HG03066 (cell line): ENCODE results near the gene GAB1.
A peak's percentile ranks its signal among the peaks of the same experiment; 100 is the strongest.

Source experiments
- ATAC-seq: cut with Tn5 transposase; IDR thresholded peaks from one replicate; pipeline ENCODE4 v1.9.1; 2021; ENCODE audit warnings: low read depth; ENCODE audit not compliant: unreplicated experiment

The GAB1 gene

DNA sequence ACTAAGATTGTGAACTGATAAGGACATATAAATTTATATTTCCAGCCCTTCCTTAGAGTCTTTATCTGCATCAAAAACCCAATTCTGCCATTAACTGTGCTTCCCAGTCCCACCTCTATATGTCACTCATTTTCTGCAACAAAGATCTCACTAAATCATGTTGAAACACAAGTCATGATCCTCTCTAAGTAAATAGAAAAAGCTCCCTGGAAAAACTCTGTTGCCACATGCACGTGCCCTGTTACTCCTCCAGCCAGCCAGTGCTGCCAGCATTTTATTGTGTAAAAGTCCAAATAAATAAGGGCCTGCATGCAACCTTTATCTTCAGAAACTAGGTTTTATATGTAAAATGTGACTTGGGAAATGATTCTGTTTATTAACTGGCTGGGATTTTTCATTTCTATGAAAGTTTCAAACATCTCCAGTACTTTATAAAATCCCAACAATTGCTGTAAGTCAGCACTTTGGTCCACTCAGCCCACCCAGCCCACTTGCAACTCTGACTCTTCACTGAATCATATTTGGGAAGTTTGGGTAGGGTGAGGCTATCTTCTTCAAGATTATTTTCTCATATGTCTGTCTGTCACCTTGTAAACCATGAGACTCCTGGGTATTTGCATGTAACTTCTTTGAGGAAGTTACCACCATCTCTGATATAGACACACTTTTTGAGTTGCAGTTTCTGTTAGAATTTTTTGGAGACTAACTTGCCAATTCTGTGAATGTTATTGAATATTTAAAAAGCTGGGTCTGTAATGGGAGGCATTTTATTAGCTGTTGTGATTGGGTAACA is 136.9 kb downstream of the GAB1 start:
- ATAC-seq = peak; percentile 71

DNA sequence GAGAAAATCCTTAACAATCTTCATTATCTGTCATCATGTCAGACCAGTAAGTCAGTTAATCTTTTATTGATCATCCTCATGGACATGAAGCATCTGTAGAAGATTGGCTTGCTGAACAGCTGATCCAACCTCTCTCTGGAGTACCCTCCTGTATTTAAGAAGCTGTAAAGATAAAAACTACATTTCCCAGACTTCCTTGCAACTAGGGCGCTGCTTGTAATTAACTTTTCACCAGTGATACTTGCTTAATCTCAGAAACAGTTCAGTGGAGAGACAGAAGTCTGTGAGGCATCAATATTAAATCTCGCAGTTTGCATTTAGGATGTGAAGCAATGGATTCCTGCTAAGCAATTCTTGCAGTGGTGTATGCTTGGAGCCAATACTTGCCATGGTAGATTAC is 140.8 kb downstream of the GAB1 start:
- ATAC-seq = no peak

DNA sequence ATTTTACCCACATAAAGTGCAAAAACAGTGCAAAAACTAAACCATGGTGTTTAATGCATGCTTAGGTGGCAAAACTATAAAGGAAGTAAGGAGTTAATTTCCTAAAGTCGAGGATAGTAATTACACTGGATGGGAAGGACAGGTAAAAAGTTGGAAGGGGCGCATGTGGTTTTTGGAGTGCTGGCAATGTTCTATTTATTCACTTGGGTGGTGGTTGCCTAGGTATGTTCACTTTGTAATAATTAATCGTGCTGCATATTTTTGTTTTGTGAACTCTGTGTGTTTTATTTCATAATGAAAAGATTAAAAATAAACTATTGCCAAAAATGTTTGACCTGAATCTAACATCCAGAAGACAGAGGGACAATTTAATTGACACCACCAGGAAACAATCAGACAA is 144.7 kb downstream of the GAB1 start:
- ATAC-seq = no peak

DNA sequence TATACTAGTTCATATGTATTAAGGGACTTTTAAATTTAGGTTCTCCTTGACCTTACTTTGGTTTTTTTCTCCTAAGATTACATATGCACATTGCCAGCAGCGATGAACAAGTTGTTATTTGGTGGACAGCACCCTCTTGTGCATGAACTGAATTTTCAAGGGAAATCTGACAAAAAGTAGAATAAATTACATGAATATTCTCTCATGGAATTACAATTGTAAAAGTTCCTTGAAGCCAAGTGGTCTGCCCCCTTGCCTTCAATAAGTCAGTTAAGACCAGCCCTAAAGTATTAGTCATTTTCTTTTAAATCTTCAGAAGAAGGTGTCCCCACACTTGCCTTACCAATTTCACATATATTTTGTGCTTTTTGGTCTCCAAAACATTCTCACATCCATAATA is 146.2 kb downstream of the GAB1 start:
- ATAC-seq = peak; percentile 67

DNA sequence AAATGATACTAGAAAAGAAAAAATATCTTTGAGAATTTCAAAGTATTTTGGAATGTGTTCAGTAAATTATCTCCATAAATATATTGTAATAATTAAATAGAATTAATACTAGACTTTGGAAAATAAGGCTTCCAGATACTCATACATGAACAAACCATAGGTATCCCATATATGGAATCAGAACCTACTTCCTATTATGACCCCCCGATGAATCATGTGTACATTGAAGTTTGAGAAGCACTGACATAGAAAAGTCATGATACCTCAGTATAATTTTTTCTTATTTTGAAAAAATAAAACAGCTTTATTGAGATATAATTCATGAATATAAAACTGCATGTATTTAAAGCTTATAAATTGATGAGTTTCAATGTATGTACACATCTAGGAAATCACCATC is 149.6 kb downstream of the GAB1 start:
- no peak for ATAC-seq

DNA sequence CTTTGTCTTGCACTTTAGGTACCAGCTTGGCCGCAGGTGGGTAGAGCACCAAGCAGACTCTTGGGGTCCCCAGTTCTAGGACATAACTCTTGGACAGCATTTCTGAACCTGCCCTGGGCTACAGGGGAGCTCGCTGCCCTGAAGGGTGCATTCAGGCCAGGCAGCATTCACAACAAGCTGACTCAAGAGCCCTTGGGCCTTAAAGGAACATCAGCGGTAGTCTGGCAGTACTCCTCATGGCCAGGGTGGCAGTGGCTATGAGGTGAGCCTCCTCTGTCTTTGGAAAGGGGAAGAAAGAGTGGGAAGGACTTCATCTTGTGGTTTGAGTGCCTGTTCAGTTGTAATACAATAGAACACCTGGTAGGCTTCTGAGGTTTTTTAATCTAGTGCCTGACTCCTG is 152.0 kb downstream of the GAB1 start:
- ATAC-seq = no peak

DNA sequence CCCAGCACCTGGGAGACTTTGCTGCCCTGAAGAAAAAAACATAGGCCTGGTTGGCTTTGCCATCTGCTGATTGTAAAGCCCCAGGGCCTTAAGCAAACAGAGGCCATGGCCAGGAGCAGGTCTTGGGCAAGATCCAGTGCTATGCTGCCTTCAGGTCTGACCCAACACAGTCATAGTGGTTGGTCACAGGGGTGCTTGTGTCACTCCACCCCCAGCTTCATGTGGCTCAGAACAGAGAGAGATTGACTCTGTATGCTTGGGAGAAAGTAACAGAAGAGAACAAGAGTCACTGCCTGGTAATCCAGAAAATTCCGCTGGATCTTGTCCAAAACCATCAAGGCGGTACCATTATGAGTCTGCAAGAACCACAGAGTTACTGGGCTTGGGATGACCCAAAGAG is 152.4 kb downstream of the GAB1 start:
- ATAC-seq = no peak

DNA sequence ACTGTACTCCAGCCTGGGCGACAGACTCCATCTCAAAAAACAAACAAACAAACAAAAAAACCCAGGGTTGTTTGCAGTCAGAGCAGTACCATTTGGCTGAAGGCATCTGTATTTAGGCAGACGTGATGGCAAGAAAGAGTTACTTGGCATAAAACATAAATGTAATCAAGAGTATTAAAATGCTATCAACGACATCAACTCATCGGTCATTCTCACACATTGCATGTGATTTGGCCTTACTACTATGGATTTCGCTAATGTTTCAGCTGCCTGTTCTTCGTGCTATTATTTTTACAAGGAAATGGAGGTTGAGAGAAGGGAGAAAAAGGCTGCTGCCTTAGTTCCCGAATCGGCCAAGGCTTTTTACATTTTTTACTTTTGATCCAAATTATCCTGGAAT is 161.3 kb downstream of the GAB1 start:
- no peak for ATAC-seq

DNA sequence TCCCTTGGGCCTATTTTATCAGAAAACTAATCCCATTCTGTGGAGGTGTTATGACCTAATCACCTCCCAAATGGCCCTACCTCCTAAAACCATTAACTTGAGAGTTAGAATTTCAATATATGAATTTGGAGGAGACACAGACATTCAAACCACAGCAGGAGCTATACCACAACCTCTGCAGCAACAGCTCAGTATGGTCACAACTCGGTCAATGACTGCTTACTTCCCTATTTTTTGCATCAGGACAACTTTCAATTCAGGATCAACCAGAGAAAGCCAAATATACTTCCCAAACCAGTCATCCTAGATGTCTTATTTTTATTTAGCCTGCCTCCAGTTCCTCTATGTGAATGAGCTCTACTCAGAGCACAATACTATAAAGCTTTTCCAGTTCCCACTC is 165.6 kb downstream of the GAB1 start:
- ATAC-seq = no peak

DNA sequence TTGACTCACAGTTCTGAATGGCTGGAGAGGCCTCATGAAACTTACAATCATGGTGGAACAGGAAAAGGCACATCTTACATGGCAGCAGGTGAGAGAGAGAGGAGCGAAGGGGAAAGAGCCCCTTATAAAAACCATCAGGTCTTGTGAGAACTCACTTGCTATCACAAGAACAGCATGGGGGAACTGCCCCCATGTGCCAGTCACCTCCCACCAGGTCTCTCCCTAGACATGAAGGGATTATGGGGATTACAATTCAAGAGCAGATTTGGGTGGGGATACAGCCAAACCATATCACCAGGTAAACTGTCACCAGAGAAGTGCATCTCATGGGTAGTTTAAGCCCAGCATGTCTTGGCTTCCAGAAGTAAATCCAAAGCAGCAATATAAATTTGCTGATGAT is 169.4 kb downstream of the GAB1 start:
- no peak for ATAC-seq

DNA sequence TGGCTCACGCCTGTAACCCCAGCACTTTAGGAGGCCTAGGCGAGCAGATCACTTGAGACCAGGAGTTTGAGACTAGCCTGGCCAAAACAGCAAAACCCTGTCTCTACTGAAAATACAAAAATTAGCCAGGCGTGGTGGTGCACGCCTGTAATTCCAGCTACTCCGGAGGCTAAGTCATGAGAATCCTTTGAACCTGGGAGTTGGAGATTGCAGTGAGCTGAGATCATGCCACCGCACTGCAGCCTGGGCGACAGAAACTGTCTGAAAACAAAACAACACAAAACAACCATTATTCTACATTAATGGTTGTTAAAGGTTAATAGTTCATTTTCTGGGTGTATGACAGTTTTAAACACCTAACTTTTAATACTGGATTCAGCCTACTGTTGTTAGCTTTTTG is 175.2 kb downstream of the GAB1 start:
- ATAC-seq = no peak

DNA sequence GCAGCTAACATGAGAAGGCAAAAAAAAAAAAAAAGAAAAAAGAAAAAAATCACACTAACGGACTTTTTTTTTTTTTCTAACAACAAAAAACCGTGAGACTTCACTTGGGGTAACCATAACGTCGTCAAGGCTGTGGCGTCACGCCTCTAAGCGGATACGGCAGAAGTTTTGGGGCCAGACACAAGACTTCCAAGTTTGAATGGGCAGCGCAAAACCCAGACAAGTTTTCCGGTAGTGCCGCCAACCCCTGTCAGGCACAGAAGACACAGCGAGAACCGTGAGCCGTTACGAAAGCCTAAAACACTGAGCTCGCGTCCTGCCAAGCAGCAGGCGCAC is 176.3 kb downstream of the GAB1 start:
- ATAC-seq = peak; percentile 30

DNA sequence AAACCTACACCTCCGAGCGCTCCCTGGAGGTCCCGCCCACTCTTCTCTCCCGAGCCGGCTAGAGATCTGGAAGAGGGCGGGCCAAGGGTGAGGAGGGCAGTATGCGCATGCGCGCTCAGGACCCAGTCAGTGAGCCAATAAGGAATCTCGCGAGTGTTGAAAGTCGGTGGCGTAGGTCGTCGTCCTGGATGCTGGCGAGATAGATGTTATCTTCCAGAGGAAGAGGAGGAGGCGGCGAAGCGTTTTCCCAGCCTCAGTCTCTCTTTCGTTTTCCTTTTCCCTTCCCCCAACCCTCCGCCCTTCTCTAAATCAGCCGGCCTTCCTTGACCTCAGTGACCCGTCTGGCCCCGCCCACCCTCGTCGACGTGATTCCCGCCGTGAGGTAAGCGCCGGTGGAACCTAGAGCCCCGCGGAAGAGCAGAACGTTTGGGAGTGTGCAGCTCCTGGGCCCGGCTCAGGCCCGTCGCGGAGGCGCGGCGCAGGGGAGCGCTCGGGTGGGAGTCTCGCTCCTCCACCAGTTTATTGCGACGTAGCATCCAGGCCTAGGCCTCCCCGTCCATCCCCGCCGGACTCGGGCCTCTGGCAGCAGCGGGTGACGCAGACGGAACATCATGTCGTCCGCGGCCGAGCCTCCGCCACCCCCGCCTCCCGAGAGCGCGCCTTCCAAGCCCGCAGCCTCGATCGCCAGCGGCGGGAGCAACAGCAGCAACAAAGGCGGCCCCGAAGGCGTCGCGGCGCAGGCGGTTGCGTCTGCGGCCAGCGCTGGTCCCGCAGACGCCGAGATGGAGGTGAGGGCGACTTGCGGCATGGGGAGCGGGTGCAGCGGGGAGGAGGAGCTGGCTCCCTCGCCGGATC is 176.9 kb downstream of the GAB1 start, which contains the start of gene SMARCA5:
SMARCA5 (plus strand) TSS at position 389 of the 855 bp plus-strand sequence; CDS start at position 612, 223 bp downstream.
- peak; percentile 81 for ATAC-seq

DNA sequence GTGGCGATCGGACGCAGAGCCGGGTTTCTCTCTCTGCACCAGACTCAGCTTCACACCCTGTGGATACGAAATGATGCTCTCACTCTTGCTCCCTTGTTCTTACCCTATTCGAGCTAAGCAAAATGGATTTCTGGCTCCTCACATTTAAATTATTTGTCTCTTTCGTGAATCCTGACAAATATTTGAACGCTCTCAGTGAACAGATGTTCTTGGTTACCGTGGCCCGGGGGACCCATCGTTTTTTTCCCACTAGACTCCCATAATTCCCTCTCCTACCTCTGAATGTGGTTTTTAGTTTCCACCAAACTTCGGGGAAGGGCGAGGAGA is 177.5 kb downstream of the GAB1 start:
- no peak for ATAC-seq

DNA sequence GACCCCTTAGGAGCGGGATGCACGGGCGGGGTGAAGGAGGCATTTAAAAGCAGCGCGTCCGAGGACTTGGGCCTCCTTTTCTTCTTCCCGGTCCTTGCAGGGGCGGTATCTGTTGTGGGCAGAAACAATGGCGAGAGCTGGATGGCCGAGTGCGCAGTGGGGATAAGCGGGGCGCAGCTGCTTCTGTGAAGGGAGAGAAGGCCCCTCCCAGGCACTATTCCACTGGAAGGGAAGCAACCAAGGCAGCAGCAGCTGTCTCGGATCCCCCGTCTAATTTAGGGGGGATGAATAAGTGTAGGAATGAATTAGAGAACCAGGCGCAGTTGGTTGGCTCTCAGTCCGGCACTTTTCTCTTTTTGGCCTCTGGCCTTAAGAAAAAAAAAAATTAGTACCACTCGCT is 177.8 kb downstream of the GAB1 start:
- no peak for ATAC-seq

DNA sequence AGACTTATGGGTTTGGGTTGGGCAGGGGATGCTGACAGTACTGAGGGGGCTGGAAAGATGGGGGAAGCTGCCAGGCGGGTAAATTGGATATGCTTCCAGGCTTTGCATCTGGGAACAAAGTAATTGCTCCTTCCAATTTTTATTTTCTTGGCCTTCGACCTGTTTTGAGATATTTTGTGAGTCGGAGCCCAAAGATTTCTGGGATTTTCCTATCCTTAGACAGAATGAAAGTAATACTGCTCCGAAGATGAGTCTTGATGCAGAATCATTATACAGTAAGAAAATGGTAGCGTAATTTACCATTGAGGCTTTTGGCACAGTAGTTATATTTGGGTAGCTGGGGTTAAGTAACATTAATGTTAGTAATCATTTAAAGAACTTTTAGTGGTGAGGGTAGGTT is 178.2 kb downstream of the GAB1 start:
- no peak for ATAC-seq

DNA sequence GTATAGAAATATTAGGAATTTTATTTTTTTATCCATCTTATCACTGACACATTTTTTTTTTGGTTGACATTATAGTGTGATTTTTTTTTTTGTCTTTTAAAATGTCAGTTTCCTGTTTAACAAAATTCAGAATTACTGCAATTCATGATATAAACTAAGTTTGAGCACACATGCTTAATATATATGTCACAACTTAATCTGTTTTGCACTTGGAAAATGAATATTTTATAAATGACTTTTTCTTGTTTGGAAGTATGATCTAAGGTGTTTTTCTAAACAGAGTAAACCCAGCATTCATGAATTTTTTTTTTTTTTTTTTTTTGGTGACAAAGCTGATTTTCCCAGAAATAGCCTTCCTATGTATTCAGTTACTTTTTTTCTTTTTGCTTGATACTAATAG is 179.2 kb downstream of the GAB1 start:
- no peak for ATAC-seq

DNA sequence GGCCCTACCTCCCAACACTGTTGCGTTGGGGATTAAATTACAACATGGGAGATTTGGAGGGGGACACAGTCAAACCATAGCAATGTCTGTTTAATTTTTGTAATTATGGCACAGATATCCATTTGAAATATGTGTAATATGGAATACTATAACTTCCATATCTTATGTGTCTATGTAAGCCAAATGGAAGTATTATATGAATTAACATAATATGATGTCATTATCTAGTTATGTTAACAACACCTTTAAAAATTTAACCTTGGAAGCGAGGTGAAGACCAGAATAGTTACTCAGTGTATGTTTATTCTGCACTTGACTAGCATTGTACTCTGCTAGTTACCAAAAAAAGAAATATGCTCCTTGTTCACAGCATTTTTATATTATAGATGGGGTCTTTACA is 181.1 kb downstream of the GAB1 start:
- no peak for ATAC-seq
